Caco-2 (cell line): Measurements from ENCODE around the gene PEX14. TPM values are rescaled to one million over a fixed set of nuclear protein-coding genes. Genes with fewer than 3 reads are reported as not detected.
A peak's percentile ranks its signal among the peaks of the same experiment; 100 is the strongest.

Source experiments
- BruUV-seq: library from RNA; stranded (reverse); fragments of 400-500 nt; replicated peaks from 2 replicates; lab custom pipeline; 2021; lab: Mats Ljungman, UMichigan
- CTCF ChIA-PET: fragments of 300-600 bp; sonication (Branson Sonifier 250); formaldehyde crosslinking; loops from one replicate; lab custom pipeline; 2022; ENCODE audit warnings: antibody characterized with exemption; lab: Charles Lee
- POLR2A ChIA-PET: fragments of 300-600 bp; sonication (Branson Sonifier 250); formaldehyde crosslinking; loops from one replicate; lab custom pipeline; 2022; ENCODE audit warnings: antibody characterized with exemption; lab: Charles Lee
- DNase-seq, 2 experiments: peaks; one replicate each; pipeline versions ENCODE4 v3.0.0 to v3.0.0-alpha.2; 2020 to 2022
- H3K27me3 ChIP-seq: replicated peaks from 2 replicates; pipeline ENCODE4 v1.6.0; 2011; ENCODE audit warnings: low read length; ENCODE audit not compliant: control insufficient read depth, insufficient read depth
- H3K36me3 ChIP-seq: 2 replicates; pipeline ENCODE4 v1.5.1; 2011; ENCODE audit warnings: low read length; ENCODE audit not compliant: control insufficient read depth, insufficient read depth
- H3K4me1 ChIP-seq: fragments of 250-450 bp; sonication (Bioruptor Pico); 2 replicates; pipeline ENCODE4 v1.5.1; 2020; ENCODE audit warnings: mild to moderate bottlenecking
- H3K4me3 ChIP-seq: 2 replicates; pipeline ENCODE4 v1.5.1; 2011; ENCODE audit warnings: low read depth, mild to moderate bottlenecking, control low read depth, low read length
- H3K9me3 ChIP-seq: fragments of 250-450 bp; sonication (Bioruptor Pico); 2 replicates; pipeline ENCODE4 v1.5.1; 2020; ENCODE audit warnings: mild to moderate bottlenecking, moderate library complexity
- H3K27ac Mint-ChIP-seq: one replicate; pipeline ENCODE4 v1.8.0; 2022; ENCODE audit warnings: mixed read lengths; ENCODE audit not compliant: unreplicated experiment
- H3K27me3 Mint-ChIP-seq: one replicate; pipeline ENCODE4 v1.8.0; 2022; ENCODE audit warnings: mixed read lengths; ENCODE audit not compliant: insufficient read depth, unreplicated experiment
- H3K36me3 Mint-ChIP-seq: one replicate; pipeline ENCODE4 v1.8.0; 2022; ENCODE audit warnings: mild to moderate bottlenecking, mixed read lengths; ENCODE audit not compliant: insufficient read depth, unreplicated experiment
- H3K4me1 Mint-ChIP-seq: one replicate; pipeline ENCODE4 v1.8.0; 2022; ENCODE audit warnings: low read depth, mixed read lengths; ENCODE audit not compliant: unreplicated experiment
- H3K4me3 Mint-ChIP-seq: one replicate; pipeline ENCODE4 v1.8.0; 2022; ENCODE audit warnings: mild to moderate bottlenecking, moderate library complexity, mixed read lengths; ENCODE audit not compliant: unreplicated experiment
- H3K9me3 Mint-ChIP-seq: one replicate; pipeline ENCODE4 v1.8.0; 2022; ENCODE audit warnings: mixed read lengths; ENCODE audit not compliant: unreplicated experiment
- intact Hi-C: fragments of 100-400 bp; cut with micrococcal nuclease; formaldehyde crosslinking; loops from one replicate; pipeline ENCODE4 v1.10.0; 2022; ENCODE audit not compliant: unreplicated experiment
- total RNA-seq: library from RNA; stranded (reverse); gene quantifications from 2 replicates; pipeline ENCODE4 v1.2.3, GENCODE V29; 2022
- TF ChIP-seq, protein P1 (sequence below), 2 experiments: fragments of 200-600 bp in 1 of 2; IDR thresholded peaks; 1 replicate in 1 of 2; 2 replicates in 1 of 2; pipeline versions ENCODE4 v1.5.1 to v1.8.0; 2011 to 2022; ENCODE audit warnings: antibody characterized with exemption in 1 of 2, control low read depth in 1 of 2, inconsistent platforms in 1 of 2, low read depth in 1 of 2, low read length in 1 of 2, mild to moderate bottlenecking in 1 of 2, moderate library complexity in 1 of 2; ENCODE audit not compliant: insufficient read depth in 1 of 2, severe bottlenecking in 1 of 2, unreplicated experiment in 1 of 2

The PEX14 gene
- total RNA-seq, 1 experiment from 2014 or later: 22.2 TPM

DNA sequence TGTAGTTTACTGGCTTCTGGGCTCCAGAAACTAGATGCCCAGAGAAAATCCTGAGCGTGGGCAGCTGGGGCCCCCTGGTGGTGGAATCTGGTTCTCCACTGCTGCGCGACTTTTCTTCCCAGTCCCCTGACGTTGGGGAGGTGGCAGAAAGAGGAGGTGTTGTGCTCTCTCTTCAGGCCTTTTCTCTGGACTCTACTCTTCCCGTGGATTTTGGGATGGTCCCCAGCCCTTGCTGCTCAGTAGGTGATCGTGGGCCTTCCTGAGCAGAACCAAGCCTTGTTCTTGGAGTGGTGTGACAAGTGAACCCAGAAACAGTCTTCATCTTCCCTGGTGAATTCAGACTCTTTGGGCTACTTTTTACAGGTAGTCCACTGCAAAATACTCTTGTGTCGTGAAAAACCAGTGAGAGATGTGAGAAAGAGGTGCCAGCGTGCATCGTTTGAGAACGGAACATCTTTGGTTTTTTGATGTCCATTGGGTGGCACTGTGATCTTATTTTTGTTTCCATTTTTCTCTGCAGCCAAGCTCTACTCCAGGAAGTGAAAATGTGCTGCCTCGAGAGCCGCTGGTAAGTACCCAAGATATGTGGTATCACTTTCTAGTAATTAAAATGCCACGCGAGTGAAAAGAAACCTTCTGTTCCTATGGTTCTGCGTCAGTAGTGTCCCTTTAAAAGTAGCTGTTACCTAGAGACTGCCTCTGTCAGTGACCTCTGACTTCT is 20.2 kb downstream of the PEX14 start:
- no peaks in the 10 kb centered on the region; the same call in 1 of the 2 replicates for H3K36me3 ChIP-seq
- peaks cover under 1% of the 10 kb centered on the region for H3K4me1 Mint-ChIP-seq
- H3K4me3 ChIP-seq: no peak overlapping the region
- TF ChIP-seq, protein P1, sequence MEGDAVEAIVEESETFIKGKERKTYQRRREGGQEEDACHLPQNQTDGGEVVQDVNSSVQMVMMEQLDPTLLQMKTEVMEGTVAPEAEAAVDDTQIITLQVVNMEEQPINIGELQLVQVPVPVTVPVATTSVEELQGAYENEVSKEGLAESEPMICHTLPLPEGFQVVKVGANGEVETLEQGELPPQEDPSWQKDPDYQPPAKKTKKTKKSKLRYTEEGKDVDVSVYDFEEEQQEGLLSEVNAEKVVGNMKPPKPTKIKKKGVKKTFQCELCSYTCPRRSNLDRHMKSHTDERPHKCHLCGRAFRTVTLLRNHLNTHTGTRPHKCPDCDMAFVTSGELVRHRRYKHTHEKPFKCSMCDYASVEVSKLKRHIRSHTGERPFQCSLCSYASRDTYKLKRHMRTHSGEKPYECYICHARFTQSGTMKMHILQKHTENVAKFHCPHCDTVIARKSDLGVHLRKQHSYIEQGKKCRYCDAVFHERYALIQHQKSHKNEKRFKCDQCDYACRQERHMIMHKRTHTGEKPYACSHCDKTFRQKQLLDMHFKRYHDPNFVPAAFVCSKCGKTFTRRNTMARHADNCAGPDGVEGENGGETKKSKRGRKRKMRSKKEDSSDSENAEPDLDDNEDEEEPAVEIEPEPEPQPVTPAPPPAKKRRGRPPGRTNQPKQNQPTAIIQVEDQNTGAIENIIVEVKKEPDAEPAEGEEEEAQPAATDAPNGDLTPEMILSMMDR (IDR thresholded peaks at IDR 0.05; ENCODE audit: insufficient read depth in 1 of 2, low read depth in 1 of 2, low read length in 1 of 2, severe bottlenecking in 1 of 2, unreplicated experiment in 1 of 2): peak; percentile 88
- DNase-seq: peak; percentile 64 to 84
- ChIA-PET POLR2A (interaction anchor here (0.6 kb wide), 1 partner anchor 59 kb away, joined by 3 read pairs; no protein-coding TSS in a partner anchor), CTCF (interaction anchor here (0.5 to 3.1 kb wide), 9 partner anchors 9 to 843 kb away, joined by 3 to 23 read pairs (median 3); partner anchors contain the start of gene CENPS)
- peaks cover 10% of the 10 kb centered on the region for H3K4me1 ChIP-seq
- no peaks in the 10 kb centered on the region for H3K9me3 ChIP-seq
- H3K27me3 ChIP-seq: no peaks in the 10 kb centered on the region
- H3K27ac Mint-ChIP-seq: peak overlapping the region; percentile 45
- no peaks in the 10 kb centered on the region for H3K27me3 Mint-ChIP-seq
- intact Hi-C loops: loop anchor here (1.0 to 2.0 kb wide), 3 partner anchors 20 to 118 kb away; partner anchors contain the start of genes CENPS and PEX14
- no peaks in the 10 kb centered on the region for H3K9me3 Mint-ChIP-seq
- peak overlapping the region; percentile 17 for H3K4me3 Mint-ChIP-seq
- BruUV-seq: no TSS peak
- H3K36me3 Mint-ChIP-seq: peaks cover 4% of the 10 kb centered on the region

DNA sequence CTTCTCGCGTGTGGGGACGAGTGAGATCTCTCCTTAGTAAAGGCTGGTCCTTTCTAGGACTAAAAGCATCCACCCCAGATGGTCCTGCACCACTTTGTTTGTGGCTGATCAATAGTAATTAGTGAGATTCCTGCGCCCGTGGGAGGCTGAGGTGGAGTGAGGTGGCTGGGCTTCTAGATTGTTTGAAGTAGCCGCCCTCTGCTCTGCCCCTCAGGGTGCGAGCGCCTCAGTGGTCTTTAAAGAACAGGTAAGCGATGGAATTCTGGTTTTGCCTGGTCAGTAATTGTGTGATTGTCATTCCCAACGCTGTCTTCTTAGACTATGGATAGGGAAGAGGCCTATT is 20.7 kb downstream of the PEX14 start:
- Mint-ChIP-seq H3K4me3 (peak overlapping the region; percentile 17), H3K27me3 (no peaks in the 10 kb centered on the region), H3K4me1 (no peaks in the 10 kb centered on the region), H3K27ac (peak overlapping the region; percentile 45), H3K36me3 (peaks cover 4% of the 10 kb centered on the region), H3K9me3 (no peaks in the 10 kb centered on the region)
- CTCF ChIA-PET: interaction anchor here (0.7 to 3.1 kb wide), 5 partner anchors 10 to 65 kb away, joined by 3 to 23 read pairs (median 6); partner anchors contain the start of gene CENPS
- POLR2A ChIA-PET: no interaction called here
- intact Hi-C loops: loop anchor here (2.0 kb wide), 1 partner anchor 21 kb away; the partner anchor contains the start of gene PEX14
- no peaks in the 10 kb centered on the region for H3K9me3 ChIP-seq
- no peak overlapping the region for H3K4me3 ChIP-seq
- H3K27me3 ChIP-seq: no peaks in the 10 kb centered on the region
- no peaks in the 10 kb centered on the region; the same call in 1 of the 2 replicates for H3K36me3 ChIP-seq
- DNase-seq: no peak
- no TSS peak for BruUV-seq
- TF ChIP-seq, protein P1 (IDR thresholded peaks at IDR 0.05; ENCODE audit: insufficient read depth in 1 of 2, low read depth in 1 of 2, low read length in 1 of 2, severe bottlenecking in 1 of 2, unreplicated experiment in 1 of 2): no peak
- H3K4me1 ChIP-seq: 0 out of 2 replicates have a peak, but pooled peaks cover 7% of the 10 kb centered on the region

DNA sequence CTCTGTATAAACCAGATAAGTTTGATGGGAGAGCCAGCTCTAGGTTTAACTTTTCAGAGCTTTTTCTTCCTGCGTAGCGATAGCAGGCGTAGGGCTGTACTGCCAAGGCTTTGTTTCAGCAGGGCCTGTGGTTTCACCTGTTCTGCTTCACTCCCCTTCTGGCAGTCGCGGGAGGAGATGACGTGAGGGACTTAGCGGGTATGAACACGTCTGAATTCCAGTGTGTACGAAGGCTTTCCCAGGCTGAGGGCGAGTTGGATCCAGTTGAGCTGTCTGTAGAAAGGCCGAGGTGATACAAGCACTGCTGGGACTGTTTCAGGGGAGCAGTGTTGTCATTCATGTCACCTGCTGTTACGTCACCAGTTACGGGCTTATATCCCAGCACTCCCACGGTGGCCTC is 21.2 kb downstream of the PEX14 start:
- Histone ChIP-seq H3K4me3 (no peak overlapping the region), H3K27me3 (no peaks in the 10 kb centered on the region), H3K36me3 (no peaks in the 10 kb centered on the region; the same call in 1 of the 2 replicates), H3K4me1 (0 out of 2 replicates have a peak, but pooled peaks cover 7% of the 10 kb centered on the region), H3K9me3 (no peaks in the 10 kb centered on the region)
- DNase-seq: no peak
- POLR2A ChIA-PET: no interaction called here
- Mint-ChIP-seq H3K27ac (no peak overlapping the region), H3K36me3 (peaks cover 4% of the 10 kb centered on the region), H3K27me3 (no peaks in the 10 kb centered on the region), H3K4me1 (no peaks in the 10 kb centered on the region), H3K9me3 (no peaks in the 10 kb centered on the region), H3K4me3 (no peak overlapping the region)
- CTCF ChIA-PET: interaction anchor here (0.8 kb wide), 1 partner anchor 12 kb away, joined by 3 read pairs; no protein-coding TSS in a partner anchor
- TF ChIP-seq, protein P1 (IDR thresholded peaks at IDR 0.05; ENCODE audit: insufficient read depth in 1 of 2, low read depth in 1 of 2, low read length in 1 of 2, severe bottlenecking in 1 of 2, unreplicated experiment in 1 of 2): no peak
- intact Hi-C loops: loop anchor here (2.0 kb wide), 1 partner anchor 21 kb away; the partner anchor contains the start of gene PEX14
- BruUV-seq: no TSS peak
